MM.1S (cell line): Measurements from ENCODE around the gene OTP.

Experiments used
- EZH2 ChIP-seq: fragments of 300-600 bp; sonication (generic); optimal IDR thresholded peaks from 2 replicates; pipeline ENCODE3; 2017; ENCODE audit warnings: low read depth, mild to moderate bottlenecking, antibody characterized with exemption, low read length, mixed read lengths
- TF ChIP-seq, protein P1 (sequence below): fragments of 300-600 bp; sonication (generic); IDR thresholded peaks from 2 replicates; pipeline ENCODE4 v1.5.1; 2016; ENCODE audit warnings: antibody characterized with exemption, low read length, mixed read lengths

- TF ChIP-seq, protein P1, sequence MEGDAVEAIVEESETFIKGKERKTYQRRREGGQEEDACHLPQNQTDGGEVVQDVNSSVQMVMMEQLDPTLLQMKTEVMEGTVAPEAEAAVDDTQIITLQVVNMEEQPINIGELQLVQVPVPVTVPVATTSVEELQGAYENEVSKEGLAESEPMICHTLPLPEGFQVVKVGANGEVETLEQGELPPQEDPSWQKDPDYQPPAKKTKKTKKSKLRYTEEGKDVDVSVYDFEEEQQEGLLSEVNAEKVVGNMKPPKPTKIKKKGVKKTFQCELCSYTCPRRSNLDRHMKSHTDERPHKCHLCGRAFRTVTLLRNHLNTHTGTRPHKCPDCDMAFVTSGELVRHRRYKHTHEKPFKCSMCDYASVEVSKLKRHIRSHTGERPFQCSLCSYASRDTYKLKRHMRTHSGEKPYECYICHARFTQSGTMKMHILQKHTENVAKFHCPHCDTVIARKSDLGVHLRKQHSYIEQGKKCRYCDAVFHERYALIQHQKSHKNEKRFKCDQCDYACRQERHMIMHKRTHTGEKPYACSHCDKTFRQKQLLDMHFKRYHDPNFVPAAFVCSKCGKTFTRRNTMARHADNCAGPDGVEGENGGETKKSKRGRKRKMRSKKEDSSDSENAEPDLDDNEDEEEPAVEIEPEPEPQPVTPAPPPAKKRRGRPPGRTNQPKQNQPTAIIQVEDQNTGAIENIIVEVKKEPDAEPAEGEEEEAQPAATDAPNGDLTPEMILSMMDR = no peak
- no peak for TF ChIP-seq EZH2
Observed at GRCh38 chr5:77632526-77633206, 5.8 kb downstream of the OTP start.
